Measurements from ENCODE around the gene EMILIN3.

GRCh38 chr20:41331731-41332130 is 34.9 kb downstream of the EMILIN3 start:
- TF ChIP-seq, protein P1, sequence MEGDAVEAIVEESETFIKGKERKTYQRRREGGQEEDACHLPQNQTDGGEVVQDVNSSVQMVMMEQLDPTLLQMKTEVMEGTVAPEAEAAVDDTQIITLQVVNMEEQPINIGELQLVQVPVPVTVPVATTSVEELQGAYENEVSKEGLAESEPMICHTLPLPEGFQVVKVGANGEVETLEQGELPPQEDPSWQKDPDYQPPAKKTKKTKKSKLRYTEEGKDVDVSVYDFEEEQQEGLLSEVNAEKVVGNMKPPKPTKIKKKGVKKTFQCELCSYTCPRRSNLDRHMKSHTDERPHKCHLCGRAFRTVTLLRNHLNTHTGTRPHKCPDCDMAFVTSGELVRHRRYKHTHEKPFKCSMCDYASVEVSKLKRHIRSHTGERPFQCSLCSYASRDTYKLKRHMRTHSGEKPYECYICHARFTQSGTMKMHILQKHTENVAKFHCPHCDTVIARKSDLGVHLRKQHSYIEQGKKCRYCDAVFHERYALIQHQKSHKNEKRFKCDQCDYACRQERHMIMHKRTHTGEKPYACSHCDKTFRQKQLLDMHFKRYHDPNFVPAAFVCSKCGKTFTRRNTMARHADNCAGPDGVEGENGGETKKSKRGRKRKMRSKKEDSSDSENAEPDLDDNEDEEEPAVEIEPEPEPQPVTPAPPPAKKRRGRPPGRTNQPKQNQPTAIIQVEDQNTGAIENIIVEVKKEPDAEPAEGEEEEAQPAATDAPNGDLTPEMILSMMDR (IDR thresholded peaks at IDR 0.05; ENCODE audit: insufficient read depth, low read length, poor library complexity, severe bottlenecking): no peak
- no peak for TF ChIP-seq EZH2phosphoT487 (conservative IDR thresholded peaks at IDR 0.05; ENCODE audit: low read length)

Measured in SU-DHL-6 (cell line).